Measurements from ENCODE around the gene RNF169.
"Not testable (repeated sequence)": the region's sequence is repeated elsewhere in the genome, so short reads cannot be mapped to it uniquely, and the experiment has no call there.

Gene RNF169

DNA sequence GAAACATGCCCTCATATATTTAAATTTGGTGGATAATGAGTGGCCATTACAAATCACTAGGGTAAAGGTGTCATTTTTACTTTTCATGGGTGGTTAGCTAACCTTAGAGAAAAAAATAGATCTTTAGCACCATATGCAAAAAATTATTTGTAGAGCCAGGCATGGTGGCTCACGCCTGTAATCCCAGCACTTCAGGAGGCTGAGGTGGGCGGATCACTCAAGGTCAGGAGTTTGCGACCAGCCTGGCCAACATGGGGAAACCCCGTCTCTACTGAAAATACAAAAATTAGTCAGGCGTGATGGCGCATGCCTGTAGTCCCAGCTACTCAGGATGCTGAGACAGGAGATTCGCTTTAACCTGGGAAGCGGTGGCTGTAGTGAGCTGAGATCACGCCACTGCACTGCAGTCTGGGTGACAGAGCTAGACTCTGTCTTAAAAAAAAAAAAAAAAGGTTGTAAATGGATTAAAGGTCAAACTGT lies 19.6 kb downstream of the RNF169 start:
- Mint-ChIP-seq H3K27ac (peak overlapping the region; percentile 92), H3K36me3 (peaks cover 13 to 15% of the 10 kb centered on the region in 2 donors), H3K4me1 (peaks cover 24 to 39% of the 10 kb centered on the region in 2 donors), H3K4me3 (peak overlapping the region; percentile 40 to 61)
- peak; percentile 84 for ATAC-seq (replicated peaks)
- DNase-seq = peak; percentile 52
- not testable (repeated sequence) for H3K9me3 Mint-ChIP-seq, H3K27me3 Mint-ChIP-seq

- Mint-ChIP-seq H3K27me3 (no peaks in the 10 kb centered on the region), H3K9me3 (no peaks in the 10 kb centered on the region), H3K27ac (no peak overlapping the region), H3K4me3 (no peak overlapping the region), H3K36me3 (peaks cover 5 to 6% of the 10 kb centered on the region in 2 donors), H3K4me1 (peaks cover 21 to 33% of the 10 kb centered on the region in 2 donors)
- ATAC-seq (replicated peaks) (no peak), DNase-seq (no peak)
Measured at GRCh38 chr11:74769055-74769707, 20.5 kb downstream of the RNF169 start.

DNA sequence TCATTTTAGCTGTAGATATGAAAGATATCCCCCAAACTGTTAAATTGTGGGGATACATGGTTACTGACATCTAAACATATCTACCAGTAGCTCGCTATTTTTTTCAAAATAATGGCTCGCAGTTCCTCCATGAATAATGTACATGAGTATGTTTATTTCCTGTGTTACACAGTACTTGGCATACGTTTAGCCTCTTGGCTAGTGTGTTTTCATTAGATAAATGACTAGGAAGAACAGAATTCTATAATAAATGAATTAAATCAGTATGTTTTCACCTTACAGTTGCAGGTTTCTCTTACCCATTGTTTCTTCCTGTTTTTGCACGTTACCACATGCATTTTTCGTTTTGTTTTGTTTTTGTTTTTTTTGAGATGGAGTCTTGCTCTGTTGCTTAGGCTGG lies 21.8 kb downstream of the RNF169 start:
- no peak for DNase-seq
- Mint-ChIP-seq H3K9me3 (no peaks in the 10 kb centered on the region), H3K4me1 (peaks cover 28 to 45% of the 10 kb centered on the region in 2 donors), H3K36me3 (peaks cover 4 to 5% of the 10 kb centered on the region in 2 donors), H3K4me3 (no peak overlapping the region), H3K27me3 (no peaks in the 10 kb centered on the region), H3K27ac (no peak overlapping the region)
- ATAC-seq (replicated peaks) = no peak

DNA sequence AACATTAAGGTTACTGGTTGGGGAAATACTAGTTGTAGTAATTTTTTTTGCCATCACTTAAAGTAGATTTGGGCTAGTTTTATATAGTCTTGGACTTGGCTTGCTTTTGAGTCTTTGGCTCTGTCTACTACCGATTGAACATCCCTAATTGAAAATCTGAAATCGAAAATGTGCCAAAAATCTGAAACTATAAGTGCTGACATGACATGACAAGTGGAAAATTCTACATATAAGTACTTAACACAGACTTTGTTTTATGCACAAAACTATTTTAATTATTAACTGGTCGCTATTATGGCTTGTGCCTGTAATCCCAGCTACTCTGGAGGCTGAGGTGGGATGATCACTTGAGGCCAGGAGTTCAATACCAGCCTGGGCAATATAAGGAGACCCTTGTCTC lies 22.5 kb downstream of the RNF169 start:
- no peaks in the 10 kb centered on the region for H3K27me3 Mint-ChIP-seq
- H3K27ac Mint-ChIP-seq = no peak overlapping the region
- peaks cover 29 to 47% of the 10 kb centered on the region in 2 donors for H3K4me1 Mint-ChIP-seq
- no peaks in the 10 kb centered on the region for H3K9me3 Mint-ChIP-seq
- ATAC-seq (replicated peaks) (no peak), DNase-seq (no peak)
- H3K4me3 Mint-ChIP-seq = no peak overlapping the region
- peaks cover 2 to 5% of the 10 kb centered on the region in 2 donors for H3K36me3 Mint-ChIP-seq

DNA sequence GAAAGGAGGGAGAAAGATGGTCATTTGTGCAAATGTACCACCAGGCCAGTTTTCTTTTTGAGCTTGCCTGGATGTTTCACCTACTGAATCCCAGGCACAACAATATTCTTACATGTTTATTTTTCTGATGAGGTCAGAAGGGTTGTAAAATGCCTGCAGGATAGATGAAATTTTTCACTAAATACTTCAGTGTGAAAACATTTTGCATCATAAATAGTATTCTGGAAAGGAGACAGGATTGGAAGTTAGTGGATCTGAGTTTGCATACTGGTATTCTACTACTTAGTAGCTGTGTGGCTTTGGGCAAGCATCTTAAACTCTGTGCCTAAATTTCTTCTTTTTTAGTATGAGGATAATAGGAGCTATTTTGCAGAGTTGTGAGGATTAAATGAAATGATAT lies 24.8 kb downstream of the RNF169 start:
- no peak for ATAC-seq (replicated peaks)
- H3K9me3 Mint-ChIP-seq = no peaks in the 10 kb centered on the region
- peaks cover 32 to 58% of the 10 kb centered on the region in 2 donors for H3K4me1 Mint-ChIP-seq
- H3K36me3 Mint-ChIP-seq = peaks cover 5 to 14% of the 10 kb centered on the region in 2 donors
- no peak overlapping the region for H3K27ac Mint-ChIP-seq
- no peak overlapping the region for H3K4me3 Mint-ChIP-seq
- no peak for DNase-seq
- no peaks in the 10 kb centered on the region for H3K27me3 Mint-ChIP-seq

DNA sequence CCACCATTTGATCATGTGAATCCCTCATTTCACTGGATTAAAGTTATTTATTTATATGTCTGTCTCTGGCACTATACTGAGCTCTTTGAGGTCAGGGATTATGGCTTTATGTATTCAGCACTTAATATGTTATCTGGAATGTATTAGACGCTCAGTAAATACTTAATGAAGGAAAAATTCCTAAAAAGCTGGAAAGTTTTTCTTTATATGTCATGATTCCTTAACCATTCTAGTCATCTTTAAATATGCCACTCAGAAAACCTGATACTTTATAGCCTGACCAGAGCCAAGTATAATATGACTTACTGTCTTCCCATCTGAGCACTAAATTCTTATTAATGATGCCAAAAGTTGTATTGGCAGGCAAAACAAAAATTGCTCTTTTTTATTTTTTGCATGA lies 27.1 kb downstream of the RNF169 start:
- Mint-ChIP-seq H3K4me1 (peaks cover 16 to 40% of the 10 kb centered on the region in 2 donors), H3K9me3 (no peaks in the 10 kb centered on the region), H3K27ac (no peak overlapping the region), H3K27me3 (no peaks in the 10 kb centered on the region), H3K4me3 (no peak overlapping the region), H3K36me3 (peaks cover 5 to 14% of the 10 kb centered on the region in 2 donors)
- no peak for DNase-seq
- ATAC-seq (replicated peaks) = no peak

- no peak for DNase-seq
- H3K9me3 Mint-ChIP-seq = no peaks in the 10 kb centered on the region
- H3K27me3 Mint-ChIP-seq = no peaks in the 10 kb centered on the region
- H3K27ac Mint-ChIP-seq = no peak overlapping the region
- H3K4me1 Mint-ChIP-seq = peaks cover 16 to 40% of the 10 kb centered on the region in 2 donors
- ATAC-seq (replicated peaks) = no peak
- H3K36me3 Mint-ChIP-seq = peaks cover 5 to 14% of the 10 kb centered on the region in 2 donors
- no peak overlapping the region for H3K4me3 Mint-ChIP-seq
Measured at GRCh38 chr11:74776546-74776945, 27.9 kb downstream of the RNF169 start.

DNA sequence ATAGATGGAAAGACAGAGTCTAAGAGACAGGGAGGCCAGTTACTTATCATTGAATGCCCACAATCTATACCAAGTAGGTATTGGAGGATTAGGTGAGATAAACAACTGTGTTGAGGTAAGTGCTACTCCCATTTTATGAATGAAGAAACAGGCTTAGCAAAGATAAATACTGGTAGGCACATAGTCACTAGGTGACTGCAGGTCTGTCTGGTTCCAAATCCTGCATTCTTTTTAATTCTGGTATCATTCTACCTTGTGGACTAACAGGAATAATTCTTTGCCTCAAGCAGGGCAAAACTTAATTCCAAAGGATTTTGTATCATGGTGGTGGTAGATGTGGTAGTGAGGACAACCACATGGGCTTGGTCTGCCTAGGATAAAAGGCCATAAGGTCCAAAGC lies 28.4 kb downstream of the RNF169 start:
- H3K27ac Mint-ChIP-seq = no peak overlapping the region
- ATAC-seq (replicated peaks) = no peak
- H3K36me3 Mint-ChIP-seq = peaks cover 5 to 14% of the 10 kb centered on the region in 2 donors
- H3K27me3 Mint-ChIP-seq = no peaks in the 10 kb centered on the region
- H3K4me1 Mint-ChIP-seq = peaks cover 16 to 40% of the 10 kb centered on the region in 2 donors
- H3K4me3 Mint-ChIP-seq = no peak overlapping the region
- no peak for DNase-seq
- H3K9me3 Mint-ChIP-seq = no peaks in the 10 kb centered on the region

- Mint-ChIP-seq H3K4me3 (no peak overlapping the region), H3K4me1 (peaks cover 16 to 43% of the 10 kb centered on the region in 2 donors), H3K36me3 (peaks cover 5 to 14% of the 10 kb centered on the region in 2 donors), H3K27ac (no peak overlapping the region), H3K27me3 (no peaks in the 10 kb centered on the region), H3K9me3 (no peaks in the 10 kb centered on the region)
- DNase-seq = no peak
- ATAC-seq (replicated peaks) = no peak
Measured at GRCh38 chr11:74777877-74778276, 29.2 kb downstream of the RNF169 start.

DNA sequence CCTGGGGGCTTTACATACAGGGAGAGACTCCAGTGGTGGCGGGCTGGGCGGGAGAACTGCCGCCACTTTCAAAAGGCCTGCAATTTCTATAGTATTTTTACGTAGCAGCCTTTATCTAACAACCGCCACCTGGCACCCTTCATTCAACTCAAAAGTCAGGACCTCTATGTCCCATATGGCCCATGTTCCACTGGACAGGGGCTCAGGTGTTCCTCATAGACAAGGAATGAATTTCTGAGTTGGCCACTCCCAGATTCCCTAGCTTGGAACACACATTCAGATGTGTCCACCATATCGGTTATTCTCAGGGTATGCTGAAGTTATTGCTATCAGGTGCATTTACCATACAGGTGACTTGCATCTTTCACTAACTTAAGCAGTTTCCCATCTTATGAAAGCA lies 29.9 kb downstream of the RNF169 start:
- no peaks in the 10 kb centered on the region for H3K9me3 Mint-ChIP-seq
- peaks cover 5 to 14% of the 10 kb centered on the region in 2 donors for H3K36me3 Mint-ChIP-seq
- H3K27me3 Mint-ChIP-seq = no peaks in the 10 kb centered on the region
- ATAC-seq (replicated peaks) = no peak
- H3K4me1 Mint-ChIP-seq = peaks cover 22 to 50% of the 10 kb centered on the region in 2 donors
- H3K4me3 Mint-ChIP-seq = no peak overlapping the region
- no peak overlapping the region for H3K27ac Mint-ChIP-seq
- DNase-seq = no peak

DNA sequence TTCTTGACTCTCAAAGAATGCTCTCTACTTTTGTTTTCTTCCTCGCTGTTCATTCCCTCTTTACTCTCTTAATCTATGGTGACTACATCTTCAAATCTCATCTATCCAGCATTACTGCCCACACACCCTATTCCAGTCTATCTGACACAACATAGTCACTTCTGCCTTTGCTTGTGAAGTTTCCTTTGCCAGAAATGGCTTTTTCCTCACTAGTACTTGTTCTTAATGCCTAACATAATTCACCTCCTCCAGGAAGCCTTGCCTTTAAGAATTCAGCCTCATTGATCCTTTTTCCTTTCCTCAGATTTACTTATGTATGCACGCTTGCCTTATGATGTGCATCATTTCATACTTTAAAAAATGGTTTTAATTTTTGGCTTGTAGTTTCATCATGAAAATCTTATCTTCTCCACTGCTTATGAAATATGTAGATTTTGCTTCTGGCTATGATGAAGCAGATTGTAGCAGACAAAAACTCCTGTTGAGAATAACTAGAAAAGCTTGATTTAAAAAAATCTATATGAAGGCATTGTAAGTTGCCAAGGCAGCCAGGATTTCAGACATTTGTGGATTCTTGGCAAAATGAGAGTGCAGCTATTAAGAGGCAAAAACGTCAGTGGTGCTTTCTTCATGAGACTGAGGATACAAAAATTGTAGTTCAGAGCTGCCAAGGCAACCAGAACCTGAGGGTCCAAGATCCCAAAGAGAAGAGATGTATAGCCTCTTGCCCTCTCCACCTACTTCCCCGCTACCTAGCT lies 31.8 kb downstream of the RNF169 start:
- H3K4me1 Mint-ChIP-seq = peaks cover 27 to 52% of the 10 kb centered on the region in 2 donors
- ATAC-seq (replicated peaks) (no peak), DNase-seq (no peak)
- no peak overlapping the region for H3K27ac Mint-ChIP-seq
- H3K36me3 Mint-ChIP-seq = peaks cover 3 to 9% of the 10 kb centered on the region in 2 donors
- H3K4me3 Mint-ChIP-seq = no peak overlapping the region
- no peaks in the 10 kb centered on the region for H3K27me3 Mint-ChIP-seq
- no peaks in the 10 kb centered on the region for H3K9me3 Mint-ChIP-seq

DNA sequence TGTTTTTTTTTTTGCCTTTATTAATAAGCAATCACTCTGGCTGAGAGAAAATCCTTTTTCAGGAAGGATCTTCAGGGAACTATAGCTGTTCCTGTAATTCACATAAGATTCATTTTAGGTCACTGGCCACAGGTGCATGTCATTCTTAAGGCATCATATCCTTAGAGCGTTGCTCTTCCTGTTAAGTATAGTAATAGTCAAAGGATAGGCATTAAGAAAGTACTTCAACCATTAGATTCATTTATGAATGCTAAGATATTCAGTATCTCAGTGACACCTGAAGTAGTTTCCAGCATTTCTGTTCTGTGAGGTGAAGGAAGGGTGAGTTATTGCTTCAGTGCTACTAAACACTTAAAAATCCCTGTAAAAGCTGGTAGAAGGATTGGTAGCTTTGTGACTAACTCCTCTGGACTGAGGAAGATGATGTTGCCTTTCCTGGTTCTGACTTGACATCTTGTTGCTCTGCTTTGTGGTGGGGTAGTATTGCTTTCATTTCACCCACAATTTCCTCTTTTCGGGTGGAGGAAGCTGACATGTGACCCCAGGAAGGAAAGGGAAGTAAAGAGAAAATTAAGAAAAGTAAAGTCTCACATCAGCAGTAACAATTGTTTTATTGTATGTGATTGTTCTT lies 34.7 kb downstream of the RNF169 start:
- Mint-ChIP-seq H3K4me1 (peaks cover 18 to 25% of the 10 kb centered on the region in 2 donors), H3K27me3 (no peaks in the 10 kb centered on the region), H3K9me3 (no peaks in the 10 kb centered on the region), H3K4me3 (peak overlapping the region; percentile 59 to 68), H3K36me3 (peaks cover 0 to 2% of the 10 kb centered on the region in 2 donors), H3K27ac (peak overlapping the region; percentile 1)
- DNase-seq (peak; percentile 39), ATAC-seq (replicated peaks) (peak; percentile 96 to 97)

GRCh38 chr11:74784234-74784633 lies 35.6 kb downstream of the RNF169 start:
- Mint-ChIP-seq H3K4me3 (peak overlapping the region in 1 of 2 donors; percentile 63), H3K27me3 (no peaks in the 10 kb centered on the region), H3K36me3 (peaks cover under 1 to 2% of the 10 kb centered on the region in 2 donors), H3K9me3 (no peaks in the 10 kb centered on the region), H3K4me1 (peaks cover 18 to 24% of the 10 kb centered on the region in 2 donors), H3K27ac (no peak overlapping the region)
- no peak for DNase-seq
- ATAC-seq (replicated peaks) = peak; percentile 60

GRCh38 chr11:74784726-74785125 lies 36.1 kb downstream of the RNF169 start:
- Mint-ChIP-seq H3K9me3 (no peaks in the 10 kb centered on the region), H3K27me3 (no peaks in the 10 kb centered on the region), H3K27ac (no peak overlapping the region), H3K36me3 (peaks cover 4 to 6% of the 10 kb centered on the region in 2 donors), H3K4me1 (peaks cover 18 to 24% of the 10 kb centered on the region in 2 donors), H3K4me3 (no peak overlapping the region)
- ATAC-seq (replicated peaks) (no peak), DNase-seq (no peak)
